CD4-positive, alpha-beta T cell treated with Interleukin-10 for 1 hour (primary cell): ENCODE measurements around the gene IL10RB.
"Not testable (repeated sequence)": the region's sequence is repeated elsewhere in the genome, so short reads cannot be mapped to it uniquely, and the experiment has no call there.

Experiments
- DNase-seq: peaks from one replicate; pipeline ENCODE4 v3.0.0-alpha.2; 2020

The IL10RB gene

GRCh38 chr21:33241846-33242245 lies 24.3 kb upstream of the IL10RB start:
- DNase-seq, result peak; percentile 37

GRCh38 chr21:33242846-33243245 lies 23.3 kb upstream of the IL10RB start:
- not testable (repeated sequence) for DNase-seq

GRCh38 chr21:33244082-33244778 lies 21.9 kb upstream of the IL10RB start:
- no peak for DNase-seq

- DNase-seq, result no peak
Observed at GRCh38 chr21:33244779-33245105, 21.4 kb upstream of the IL10RB start.

- DNase-seq, result no peak
Observed at GRCh38 chr21:33245289-33245918, 20.8 kb upstream of the IL10RB start.

GRCh38 chr21:33246506-33246905 lies 19.7 kb upstream of the IL10RB start:
- no peak for DNase-seq

GRCh38 chr21:33246963-33247362 lies 19.2 kb upstream of the IL10RB start:
- DNase-seq, result no peak

GRCh38 chr21:33247599-33247998 lies 18.6 kb upstream of the IL10RB start:
- no peak for DNase-seq

- no peak for DNase-seq
Observed at GRCh38 chr21:33249331-33250002, 16.7 kb upstream of the IL10RB start.

GRCh38 chr21:33251119-33251518 lies 15.0 kb upstream of the IL10RB start:
- DNase-seq, result no peak

- not testable (repeated sequence) for DNase-seq
Observed at GRCh38 chr21:33253382-33253781, 12.8 kb upstream of the IL10RB start.

- no peak for DNase-seq
Observed at GRCh38 chr21:33254766-33255165, 11.4 kb upstream of the IL10RB start.

GRCh38 chr21:33255404-33255803 lies 10.8 kb upstream of the IL10RB start:
- DNase-seq, result no peak

GRCh38 chr21:33256019-33256418 lies 10.1 kb upstream of the IL10RB start:
- no peak for DNase-seq

GRCh38 chr21:33257094-33257803 lies 8.9 kb upstream of the IL10RB start:
- no peak for DNase-seq

- DNase-seq, result no peak
Observed at GRCh38 chr21:33258475-33258874, 7.7 kb upstream of the IL10RB start.

GRCh38 chr21:33259428-33259827 lies 6.7 kb upstream of the IL10RB start:
- DNase-seq, result no peak

GRCh38 chr21:33259995-33260394 lies 6.2 kb upstream of the IL10RB start:
- no peak for DNase-seq

GRCh38 chr21:33261635-33262034 lies 4.5 kb upstream of the IL10RB start:
- no peak for DNase-seq

- DNase-seq, result no peak
Observed at GRCh38 chr21:33262921-33263320, 3.2 kb upstream of the IL10RB start.

- DNase-seq, result no peak
Observed at GRCh38 chr21:33264561-33264960, 1.6 kb upstream of the IL10RB start.

- DNase-seq, result peak; percentile 52
Observed at GRCh38 chr21:33265664-33266049, 510 bp upstream of the IL10RB start.

- peak; percentile 44 for DNase-seq
Observed at GRCh38 chr21:33266789-33267135, 595 bp downstream of the IL10RB start.

GRCh38 chr21:33267250-33267649 lies 1.1 kb downstream of the IL10RB start:
- DNase-seq, result no peak
